GM18861 (cell line): ENCODE measurements around the gene MMP25.

Experiments used
- ATAC-seq: cut with Tn5 transposase; IDR thresholded peaks from one replicate; pipeline ENCODE4 v1.9.1; 2021; ENCODE audit not compliant: unreplicated experiment

The MMP25 gene

GRCh38 chr16:3017344-3017743 lies 29.0 kb upstream of the MMP25 start:
- no peak for ATAC-seq

- no peak for ATAC-seq
Observed at GRCh38 chr16:3017794-3018506, 28.4 kb upstream of the MMP25 start, which contains the start of gene CLDN6. TSS of gene CLDN6 (minus strand) at chr16:3018183. CDS start at chr16:3016021, 2,162 bp downstream.

DNA sequence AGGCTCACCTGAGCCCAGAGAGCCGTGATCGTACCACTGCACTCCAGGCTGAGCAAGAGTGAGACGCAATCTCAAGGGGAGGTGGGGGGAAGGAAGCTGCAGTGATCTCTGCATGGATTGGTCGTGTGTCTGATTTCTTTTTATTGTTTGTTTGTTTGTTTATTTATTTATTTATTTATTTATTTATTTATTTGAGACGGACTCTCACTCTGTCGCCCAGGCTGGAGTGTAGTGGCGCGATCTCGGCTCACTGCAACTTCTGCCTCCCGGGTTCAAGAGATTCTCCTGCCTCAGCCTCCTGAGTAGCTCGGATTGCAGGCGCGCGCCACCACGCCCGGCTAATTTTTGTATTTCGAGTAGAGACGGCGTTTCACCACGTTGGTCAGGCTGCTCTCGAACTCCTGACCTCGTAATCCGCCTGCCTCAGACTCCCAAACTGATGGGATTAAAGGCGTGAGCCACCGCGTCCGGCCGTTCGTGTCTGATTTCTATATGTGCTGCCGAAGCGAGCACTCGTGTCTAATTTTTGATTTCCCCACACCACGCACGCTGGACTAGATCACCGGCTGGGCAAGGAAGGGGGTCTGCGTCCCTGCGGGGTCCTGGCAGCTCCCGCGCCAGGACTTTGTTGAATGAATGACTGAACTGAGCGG lies 26.6 kb upstream of the MMP25 start:
- ATAC-seq = no peak

GRCh38 chr16:3020247-3020603 lies 26.1 kb upstream of the MMP25 start, which contains the start of gene TNFRSF12A:
TSS of gene TNFRSF12A (plus strand) at chr16:3020368. CDS start at chr16:3020398, 30 bp downstream.
- no peak for ATAC-seq

DNA sequence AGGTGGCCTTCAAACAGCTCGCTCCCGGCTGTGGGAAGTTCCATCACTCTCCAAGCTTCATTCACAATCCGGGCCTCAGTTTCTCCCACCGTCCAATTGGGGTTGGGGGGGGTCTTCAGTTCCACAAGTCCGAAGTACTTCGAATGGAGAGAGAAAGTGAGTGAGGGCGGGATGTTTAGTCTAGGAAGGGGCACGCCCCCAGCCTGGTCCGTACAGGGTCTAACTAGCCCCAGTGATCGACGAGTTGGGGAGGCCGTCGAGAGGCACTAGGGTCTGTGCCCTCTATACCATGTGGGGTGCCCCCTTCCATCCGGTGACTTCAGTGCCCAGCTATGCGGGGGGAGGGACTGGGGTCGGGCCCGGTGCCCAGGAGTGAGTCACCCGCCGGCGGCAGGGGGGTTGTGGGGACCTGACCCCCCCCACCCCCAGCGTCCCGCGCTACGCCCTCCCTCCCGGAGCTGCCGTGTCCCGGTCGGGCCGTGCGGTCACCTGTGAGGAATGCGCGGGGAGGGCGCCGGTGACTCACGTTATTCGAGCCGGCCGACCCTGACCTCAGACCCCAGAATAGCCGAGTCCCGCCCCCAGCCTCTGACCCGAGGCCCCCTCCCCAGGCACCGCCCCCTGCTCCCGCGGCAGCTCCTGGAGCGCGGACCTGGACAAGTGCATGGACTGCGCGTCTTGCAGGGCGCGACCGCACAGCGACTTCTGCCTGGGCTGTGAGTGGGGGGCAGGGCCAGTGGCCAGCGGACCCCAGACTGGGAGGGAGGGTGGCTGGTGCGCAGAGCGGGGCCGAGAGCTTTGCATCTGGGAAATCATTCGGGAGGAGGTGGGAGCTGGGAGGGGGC lies 25.5 kb upstream of the MMP25 start:
- no peak for ATAC-seq

GRCh38 chr16:3021449-3022207 lies 24.7 kb upstream of the MMP25 start:
- no peak for ATAC-seq

DNA sequence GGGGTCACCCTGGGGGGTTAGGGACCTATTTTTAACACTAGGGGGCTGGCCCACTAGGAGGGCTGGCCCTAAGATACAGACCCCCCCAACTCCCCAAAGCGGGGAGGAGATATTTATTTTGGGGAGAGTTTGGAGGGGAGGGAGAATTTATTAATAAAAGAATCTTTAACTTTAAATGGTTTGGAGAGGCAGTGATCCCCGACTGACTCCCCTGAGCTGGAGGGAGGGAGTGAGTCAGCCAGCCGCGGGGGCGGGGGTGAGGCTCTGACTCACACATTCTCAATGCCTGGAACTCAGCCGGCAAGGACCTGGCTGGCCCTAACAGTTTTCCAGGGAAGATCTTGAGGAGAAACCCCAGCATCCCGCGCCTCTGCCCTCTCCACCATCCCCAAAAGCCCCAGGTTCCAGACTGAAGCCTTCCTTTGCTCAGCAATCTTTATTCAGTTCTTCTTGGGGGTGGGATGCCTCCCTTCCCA lies 24.1 kb upstream of the MMP25 start:
- ATAC-seq = no peak

GRCh38 chr16:3022684-3023414 lies 23.5 kb upstream of the MMP25 start:
- no peak for ATAC-seq

DNA sequence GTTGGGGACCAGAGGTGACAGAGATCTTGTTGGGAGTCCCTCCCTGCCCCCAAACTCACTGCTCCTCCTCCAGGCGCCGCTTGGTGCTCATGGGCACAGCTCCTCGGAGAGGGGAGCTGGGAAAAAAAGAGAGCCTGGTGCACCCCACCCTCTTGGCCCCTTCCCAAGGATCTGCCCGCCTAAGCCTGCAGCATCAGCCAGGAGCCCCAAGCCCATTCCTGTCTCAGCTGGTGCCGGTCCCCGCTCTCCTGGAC lies 23.0 kb upstream of the MMP25 start:
- no peak for ATAC-seq

GRCh38 chr16:3023669-3024478 lies 22.5 kb upstream of the MMP25 start, which contains the start of the genes HCFC1R1 and THOC6:
TSS of gene HCFC1R1 (minus strand) at chr16:3023942. CDS start at chr16:3023941, 1 bp downstream.
TSS of gene THOC6 (plus strand) at chr16:3024035. CDS start at chr16:3024327, 292 bp downstream.
- ATAC-seq = peak; percentile 61

- ATAC-seq = no peak
Observed at GRCh38 chr16:3025032-3026002, 21.0 kb upstream of the MMP25 start.

- ATAC-seq = no peak
Observed at GRCh38 chr16:3026003-3026378, 20.4 kb upstream of the MMP25 start.

DNA sequence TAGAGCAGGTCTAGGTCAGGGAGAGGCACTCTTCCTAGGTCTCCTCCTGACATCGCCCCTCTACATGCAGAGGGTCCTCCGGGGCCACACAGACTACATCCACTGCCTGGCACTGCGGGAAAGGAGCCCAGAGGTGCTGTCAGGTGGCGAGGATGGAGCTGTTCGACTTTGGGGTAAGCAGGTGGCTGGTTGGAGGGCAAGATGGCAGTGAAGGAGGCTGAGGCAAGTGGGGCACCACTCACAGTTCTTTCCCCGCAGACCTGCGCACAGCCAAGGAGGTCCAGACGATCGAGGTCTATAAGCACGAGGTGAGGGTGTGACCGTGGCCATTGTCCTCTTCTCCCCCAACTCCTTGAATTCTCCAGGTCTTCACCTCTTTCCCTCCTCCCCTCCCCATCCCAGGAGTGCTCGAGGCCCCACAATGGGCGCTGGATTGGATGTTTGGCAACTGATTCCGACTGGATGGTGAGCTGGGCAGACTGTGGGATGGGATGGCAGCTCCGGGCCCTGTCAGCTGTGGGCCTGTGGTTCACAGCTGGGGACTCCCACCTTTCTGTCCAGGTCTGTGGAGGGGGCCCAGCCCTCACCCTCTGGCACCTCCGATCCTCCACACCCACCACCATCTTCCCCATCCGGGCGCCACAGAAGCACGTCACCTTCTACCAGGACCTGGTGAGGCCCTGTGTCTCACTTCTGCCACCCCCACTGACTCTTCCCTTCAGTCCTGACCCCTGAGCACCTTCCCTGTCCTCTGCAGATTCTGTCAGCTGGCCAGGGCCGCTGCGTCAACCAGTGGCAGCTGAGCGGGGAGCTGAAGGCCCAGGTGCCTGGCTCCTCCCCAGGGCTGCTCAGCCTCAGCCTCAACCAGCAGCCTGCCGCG lies 19.5 kb upstream of the MMP25 start:
- no peak for ATAC-seq

DNA sequence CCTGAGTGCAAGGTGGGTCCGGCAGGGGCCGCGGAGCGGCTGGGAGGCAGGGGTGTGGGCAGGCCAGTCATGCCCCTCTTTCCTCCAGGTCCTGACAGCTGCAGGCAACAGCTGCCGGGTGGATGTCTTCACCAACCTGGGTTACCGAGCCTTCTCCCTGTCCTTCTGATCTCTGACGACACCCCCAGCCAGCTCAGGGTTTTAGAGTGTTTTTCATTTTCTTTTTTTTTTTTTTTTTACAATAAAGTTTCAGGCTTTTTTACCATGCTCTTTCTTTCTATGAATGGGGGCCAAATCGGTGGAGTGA lies 18.9 kb upstream of the MMP25 start:
- ATAC-seq = no peak

GRCh38 chr16:3027983-3028715 lies 18.2 kb upstream of the MMP25 start:
- no peak for ATAC-seq

DNA sequence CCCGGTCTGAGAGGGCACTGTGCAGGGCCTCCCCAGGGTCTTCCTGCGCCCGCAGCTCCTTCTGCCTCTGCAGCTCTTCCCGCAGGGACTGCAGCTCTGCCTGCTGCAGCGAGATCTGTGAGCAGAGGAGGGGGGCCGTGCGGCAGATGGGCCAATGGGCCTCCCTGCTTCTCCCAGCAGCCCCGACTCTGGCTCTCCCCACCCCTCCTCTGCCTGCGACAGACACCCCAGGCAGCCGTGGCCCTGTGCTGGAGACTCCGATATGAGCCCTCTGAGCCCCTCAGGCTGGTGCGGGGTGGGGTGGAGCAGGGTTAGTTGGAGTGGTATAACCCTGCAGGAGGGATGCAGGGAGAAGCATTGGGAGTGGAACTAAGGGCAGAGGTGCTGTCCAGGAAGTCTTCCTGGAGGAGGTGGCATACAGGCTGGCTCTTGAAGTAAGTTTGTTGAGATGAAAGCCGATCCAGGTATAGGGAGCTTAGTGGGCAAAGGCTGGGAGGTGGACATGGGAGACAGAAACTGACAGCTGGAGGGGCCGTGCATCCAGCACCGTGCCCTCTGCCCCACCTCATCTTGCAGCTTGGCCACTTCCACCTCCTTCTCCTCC lies 17.5 kb upstream of the MMP25 start:
- no peak for ATAC-seq
